ENCODE measurements around the gene TRHDE.

Gene TRHDE

DNA sequence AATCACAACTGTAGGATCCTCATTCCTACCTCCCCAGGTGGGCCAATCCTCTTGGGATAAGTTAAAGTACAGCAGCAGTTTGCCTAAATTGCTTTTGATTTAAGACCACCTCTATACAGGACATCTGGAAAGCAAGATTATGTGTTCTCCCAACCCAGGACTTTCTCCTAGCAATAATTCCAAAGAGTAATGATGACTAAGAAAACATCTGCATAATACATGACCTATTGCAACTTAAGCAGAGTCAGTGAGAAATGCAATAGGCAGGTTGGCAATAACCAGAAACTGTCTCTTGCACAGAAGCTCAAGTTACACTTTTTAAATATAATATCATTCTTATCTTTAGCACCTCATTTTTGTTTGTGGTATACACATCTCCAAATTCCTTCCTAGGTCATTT, 275.4 kb downstream of the TRHDE start:
- Histone ChIP-seq H3K79me2 (ENCODE audit: insufficient read depth, low read length) (no peaks in the 10 kb centered on the region), H2AFZ (ENCODE audit: low read depth, low read length, severe bottlenecking) (no peak overlapping the region), H3F3A (ENCODE audit: insufficient read depth) (no peaks in the 10 kb centered on the region), H3K27ac (ENCODE audit: low read depth, low read length) (no peak overlapping the region), H3K27me3 (ENCODE audit: low read length) (no peaks in the 10 kb centered on the region), H3K4me3 (ENCODE audit: insufficient read depth, low read length, poor library complexity, severe bottlenecking) (no peak overlapping the region), H4K20me1 (ENCODE audit: low read depth, low read length) (no peaks in the 10 kb centered on the region), H3K9me3 (ENCODE audit: insufficient read depth, low read length) (no peaks in the 10 kb centered on the region), H3K9ac (ENCODE audit: low read length) (no peak overlapping the region), H3K4me2 (ENCODE audit: low read depth, low read length, poor library complexity, severe bottlenecking) (no peak overlapping the region), H3K36me3 (ENCODE audit: low read length) (no peaks in the 10 kb centered on the region), H3K9me2 (replicated peaks; ENCODE audit: insufficient read depth, low read length) (no peaks in the 10 kb centered on the region)
- TF ChIP-seq, protein P1, sequence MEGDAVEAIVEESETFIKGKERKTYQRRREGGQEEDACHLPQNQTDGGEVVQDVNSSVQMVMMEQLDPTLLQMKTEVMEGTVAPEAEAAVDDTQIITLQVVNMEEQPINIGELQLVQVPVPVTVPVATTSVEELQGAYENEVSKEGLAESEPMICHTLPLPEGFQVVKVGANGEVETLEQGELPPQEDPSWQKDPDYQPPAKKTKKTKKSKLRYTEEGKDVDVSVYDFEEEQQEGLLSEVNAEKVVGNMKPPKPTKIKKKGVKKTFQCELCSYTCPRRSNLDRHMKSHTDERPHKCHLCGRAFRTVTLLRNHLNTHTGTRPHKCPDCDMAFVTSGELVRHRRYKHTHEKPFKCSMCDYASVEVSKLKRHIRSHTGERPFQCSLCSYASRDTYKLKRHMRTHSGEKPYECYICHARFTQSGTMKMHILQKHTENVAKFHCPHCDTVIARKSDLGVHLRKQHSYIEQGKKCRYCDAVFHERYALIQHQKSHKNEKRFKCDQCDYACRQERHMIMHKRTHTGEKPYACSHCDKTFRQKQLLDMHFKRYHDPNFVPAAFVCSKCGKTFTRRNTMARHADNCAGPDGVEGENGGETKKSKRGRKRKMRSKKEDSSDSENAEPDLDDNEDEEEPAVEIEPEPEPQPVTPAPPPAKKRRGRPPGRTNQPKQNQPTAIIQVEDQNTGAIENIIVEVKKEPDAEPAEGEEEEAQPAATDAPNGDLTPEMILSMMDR (IDR thresholded peaks at IDR 0.05; ENCODE audit: insufficient read depth, low read length, poor library complexity, severe bottlenecking), result no peak
- no peak for TF ChIP-seq EZH2phosphoT487 (conservative IDR thresholded peaks at IDR 0.05; ENCODE audit: low read length)

GRCh38 chr12:72549184-72549583, 277.0 kb downstream of the TRHDE start:
- no peaks in the 10 kb centered on the region for H3K36me3 ChIP-seq (ENCODE audit: low read length)
- no peaks in the 10 kb centered on the region for H3K79me2 ChIP-seq (ENCODE audit: insufficient read depth, low read length)
- no peak for TF ChIP-seq EZH2phosphoT487 (conservative IDR thresholded peaks at IDR 0.05; ENCODE audit: low read length)
- TF ChIP-seq, protein P1 (IDR thresholded peaks at IDR 0.05; ENCODE audit: insufficient read depth, low read length, poor library complexity, severe bottlenecking), result no peak
- H3K4me2 ChIP-seq (ENCODE audit: low read depth, low read length, poor library complexity, severe bottlenecking), result no peak overlapping the region
- no peaks in the 10 kb centered on the region for H4K20me1 ChIP-seq (ENCODE audit: low read depth, low read length)
- H2AFZ ChIP-seq (ENCODE audit: low read depth, low read length, severe bottlenecking), result no peak overlapping the region
- H3F3A ChIP-seq (ENCODE audit: insufficient read depth), result no peaks in the 10 kb centered on the region
- H3K9ac ChIP-seq (ENCODE audit: low read length), result no peak overlapping the region
- no peaks in the 10 kb centered on the region for H3K9me3 ChIP-seq (ENCODE audit: insufficient read depth, low read length)
- no peak overlapping the region for H3K4me3 ChIP-seq (ENCODE audit: insufficient read depth, low read length, poor library complexity, severe bottlenecking)
- no peak overlapping the region for H3K27ac ChIP-seq (ENCODE audit: low read depth, low read length)
- H3K27me3 ChIP-seq (ENCODE audit: low read length), result no peaks in the 10 kb centered on the region
- no peaks in the 10 kb centered on the region for H3K9me2 ChIP-seq (replicated peaks; ENCODE audit: insufficient read depth, low read length)

- Histone ChIP-seq H3K9ac (ENCODE audit: low read length) (no peak overlapping the region), H3F3A (ENCODE audit: insufficient read depth) (no peaks in the 10 kb centered on the region), H3K9me2 (replicated peaks; ENCODE audit: insufficient read depth, low read length) (no peaks in the 10 kb centered on the region), H3K4me2 (ENCODE audit: low read depth, low read length, poor library complexity, severe bottlenecking) (no peak overlapping the region), H4K20me1 (ENCODE audit: low read depth, low read length) (no peaks in the 10 kb centered on the region), H3K27ac (ENCODE audit: low read depth, low read length) (no peak overlapping the region), H3K79me2 (ENCODE audit: insufficient read depth, low read length) (no peaks in the 10 kb centered on the region), H2AFZ (ENCODE audit: low read depth, low read length, severe bottlenecking) (no peak overlapping the region), H3K27me3 (ENCODE audit: low read length) (no peaks in the 10 kb centered on the region), H3K9me3 (ENCODE audit: insufficient read depth, low read length) (no peaks in the 10 kb centered on the region), H3K4me3 (ENCODE audit: insufficient read depth, low read length, poor library complexity, severe bottlenecking) (no peak overlapping the region), H3K36me3 (ENCODE audit: low read length) (no peaks in the 10 kb centered on the region)
- TF ChIP-seq, protein P1 (IDR thresholded peaks at IDR 0.05; ENCODE audit: insufficient read depth, low read length, poor library complexity, severe bottlenecking), result no peak
- TF ChIP-seq EZH2phosphoT487 (conservative IDR thresholded peaks at IDR 0.05; ENCODE audit: low read length), result no peak
Observed at GRCh38 chr12:72560003-72560769, 288.0 kb downstream of the TRHDE start.

Measured in SU-DHL-6 (cell line).